GM20000 (cell line): ENCODE measurements around the gene GPD2.
"Not testable (repeated sequence)": the region's sequence is repeated elsewhere in the genome, so short reads cannot be mapped to it uniquely, and the experiment has no call there.

Experiments used
- DNase-seq: peaks from one replicate; pipeline ENCODE4 v3.0.0; 2012; ENCODE audit warnings: low spot score
- CTCF ChIP-seq: IDR thresholded peaks from 2 replicates; pipeline ENCODE4 v1.5.1; 2012; ENCODE audit warnings: mild to moderate bottlenecking, control low read depth; ENCODE audit errors: extremely low read depth, missing control alignments

Gene GPD2

GRCh38 chr2:156592809-156593593 is 156.8 kb downstream of the GPD2 start:
- DNase-seq, result no peak
- no peak for TF ChIP-seq CTCF

GRCh38 chr2:156593594-156593921 is 157.4 kb downstream of the GPD2 start:
- TF ChIP-seq CTCF, result no peak
- DNase-seq, result no peak

GRCh38 chr2:156598563-156598962 is 162.4 kb downstream of the GPD2 start:
- no peak for DNase-seq
- TF ChIP-seq CTCF, result no peak

GRCh38 chr2:156600196-156600595 is 164.0 kb downstream of the GPD2 start:
- TF ChIP-seq CTCF, result no peak
- no peak for DNase-seq

- DNase-seq, result no peak
- TF ChIP-seq CTCF, result no peak
These were observed 165.8 kb downstream of the GPD2 start for GRCh38 chr2:156601855-156602551.

- DNase-seq, result no peak
- no peak for TF ChIP-seq CTCF
These were observed 166.4 kb downstream of the GPD2 start for GRCh38 chr2:156602552-156602933.

- DNase-seq, result no peak
- TF ChIP-seq CTCF, result no peak
These were observed 179.7 kb downstream of the GPD2 start for GRCh38 chr2:156615836-156616322.

- not testable (repeated sequence) for DNase-seq
These were observed 181.9 kb downstream of the GPD2 start for GRCh38 chr2:156618071-156618470.
